D721Med (cell line): ENCODE measurements around the gene GALNT2.

Experiments
- DNase-seq: peaks from one replicate; pipeline ENCODE4 v3.0.0; 2011; ENCODE audit warnings: low spot score; ENCODE audit not compliant: insufficient read length
- FAIRE-seq: peaks from 2 replicates; lab custom pipeline; 2011; peaks lifted over from hg19 to GRCh38; lab: Jason Lieb, UNC
- TF ChIP-seq, protein P1 (sequence below): IDR thresholded peaks from 2 replicates; pipeline ENCODE4 v1.5.1; 2012; ENCODE audit warnings: mild to moderate bottlenecking, control low read depth; ENCODE audit not compliant: insufficient read depth; ENCODE audit errors: missing control alignments

Gene GALNT2

DNA sequence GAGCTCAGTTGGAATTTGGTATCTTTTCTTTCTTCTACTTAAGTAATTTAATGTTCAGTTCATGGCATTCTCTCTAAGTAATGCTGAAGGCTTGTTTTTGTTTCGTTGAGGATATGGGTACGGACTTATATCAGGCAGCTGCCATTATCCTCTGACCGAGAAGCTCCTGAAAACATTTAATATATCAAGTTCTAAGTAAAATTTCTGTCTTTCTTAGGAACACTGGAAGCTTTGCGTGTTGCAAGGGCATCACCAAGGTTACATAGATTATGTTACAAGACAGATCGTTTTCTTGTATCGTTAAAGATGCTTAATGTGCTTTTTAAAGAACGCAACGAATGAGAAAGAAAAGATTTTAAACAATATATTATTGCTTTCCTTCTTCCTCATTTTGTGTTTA, 1.0 kb upstream of the GALNT2 start:
- FAIRE-seq (peak; percentile 90), DNase-seq (no peak)
- TF ChIP-seq, protein P1, sequence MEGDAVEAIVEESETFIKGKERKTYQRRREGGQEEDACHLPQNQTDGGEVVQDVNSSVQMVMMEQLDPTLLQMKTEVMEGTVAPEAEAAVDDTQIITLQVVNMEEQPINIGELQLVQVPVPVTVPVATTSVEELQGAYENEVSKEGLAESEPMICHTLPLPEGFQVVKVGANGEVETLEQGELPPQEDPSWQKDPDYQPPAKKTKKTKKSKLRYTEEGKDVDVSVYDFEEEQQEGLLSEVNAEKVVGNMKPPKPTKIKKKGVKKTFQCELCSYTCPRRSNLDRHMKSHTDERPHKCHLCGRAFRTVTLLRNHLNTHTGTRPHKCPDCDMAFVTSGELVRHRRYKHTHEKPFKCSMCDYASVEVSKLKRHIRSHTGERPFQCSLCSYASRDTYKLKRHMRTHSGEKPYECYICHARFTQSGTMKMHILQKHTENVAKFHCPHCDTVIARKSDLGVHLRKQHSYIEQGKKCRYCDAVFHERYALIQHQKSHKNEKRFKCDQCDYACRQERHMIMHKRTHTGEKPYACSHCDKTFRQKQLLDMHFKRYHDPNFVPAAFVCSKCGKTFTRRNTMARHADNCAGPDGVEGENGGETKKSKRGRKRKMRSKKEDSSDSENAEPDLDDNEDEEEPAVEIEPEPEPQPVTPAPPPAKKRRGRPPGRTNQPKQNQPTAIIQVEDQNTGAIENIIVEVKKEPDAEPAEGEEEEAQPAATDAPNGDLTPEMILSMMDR, result no peak

DNA sequence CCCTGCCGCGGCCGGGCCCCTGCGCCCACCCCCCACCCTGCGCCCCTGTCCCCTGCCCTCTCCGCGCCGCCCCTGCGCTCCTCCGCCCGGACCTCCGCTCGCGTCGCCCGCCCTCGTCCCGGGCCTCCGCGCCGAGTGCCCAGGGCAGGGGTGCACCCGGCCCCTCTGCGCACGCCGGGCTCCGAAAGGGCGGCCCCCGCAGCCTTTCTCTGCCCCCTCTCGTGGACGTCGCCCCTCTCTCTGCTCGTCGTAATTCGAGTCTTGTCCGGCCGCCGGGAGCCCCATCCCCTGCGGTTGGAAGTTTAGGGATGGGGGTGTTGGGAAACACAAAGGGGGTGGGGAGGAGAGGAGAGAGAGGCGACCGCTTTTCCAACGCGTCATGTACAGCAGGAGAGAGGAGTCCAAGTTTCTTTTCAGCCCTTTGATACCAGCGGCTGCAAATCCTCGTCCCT, 407 bp downstream of the GALNT2 start:
- DNase-seq, result no peak
- no peak for FAIRE-seq
- TF ChIP-seq, protein P1, result no peak

DNA sequence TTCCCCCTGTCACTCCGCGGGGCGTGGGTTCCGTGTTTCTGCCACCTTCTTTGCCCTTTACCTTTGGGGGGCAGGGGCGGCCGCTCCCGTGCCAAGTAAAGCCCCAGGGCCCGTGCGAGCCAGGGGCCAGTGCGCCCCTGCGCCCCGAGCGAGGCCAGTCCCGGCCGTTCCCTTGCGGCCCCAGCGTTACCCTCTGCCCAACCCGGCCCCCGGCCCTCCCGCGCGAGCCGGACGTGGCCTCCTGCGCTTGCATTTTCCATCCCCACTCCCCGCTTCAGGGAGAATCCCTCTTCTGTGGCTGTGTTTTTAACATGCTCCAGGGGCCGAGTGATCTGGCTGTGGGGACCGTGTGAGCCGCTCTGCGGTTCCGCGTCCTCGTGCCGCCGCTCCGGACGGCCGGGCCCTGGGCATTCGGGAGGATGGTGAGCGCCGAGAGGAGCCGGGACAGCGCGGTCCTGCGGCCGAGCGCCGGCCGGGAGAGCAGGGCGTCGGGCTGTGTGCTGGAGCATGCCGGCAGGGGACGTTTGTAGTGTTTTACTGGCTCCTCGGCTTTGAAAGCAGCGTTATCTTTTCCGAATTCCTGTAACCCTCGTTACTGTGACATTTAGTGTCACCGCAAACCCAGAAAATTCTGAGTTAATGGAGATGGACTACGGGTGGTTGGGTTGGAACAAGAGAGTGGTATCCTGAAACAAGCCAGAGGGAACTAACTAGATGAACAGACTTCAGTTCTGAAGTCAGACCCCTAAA, 1.0 kb downstream of the GALNT2 start:
- FAIRE-seq, result no peak
- TF ChIP-seq, protein P1, result no peak
- no peak for DNase-seq

DNA sequence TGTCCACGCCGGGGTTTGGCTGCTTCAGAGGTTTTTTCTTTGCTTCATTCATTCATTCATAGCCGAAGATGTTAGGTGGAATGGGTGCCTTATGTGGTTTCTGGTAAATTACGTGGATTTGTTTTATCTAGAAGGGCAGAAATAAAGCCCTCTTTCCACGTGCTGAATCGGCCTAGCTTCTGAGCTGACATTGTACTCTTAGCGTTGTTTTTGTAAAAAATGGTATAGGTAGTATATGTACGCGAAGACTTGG, 1.5 kb downstream of the GALNT2 start:
- no peak for FAIRE-seq
- DNase-seq, result no peak
- TF ChIP-seq, protein P1, result no peak

DNA sequence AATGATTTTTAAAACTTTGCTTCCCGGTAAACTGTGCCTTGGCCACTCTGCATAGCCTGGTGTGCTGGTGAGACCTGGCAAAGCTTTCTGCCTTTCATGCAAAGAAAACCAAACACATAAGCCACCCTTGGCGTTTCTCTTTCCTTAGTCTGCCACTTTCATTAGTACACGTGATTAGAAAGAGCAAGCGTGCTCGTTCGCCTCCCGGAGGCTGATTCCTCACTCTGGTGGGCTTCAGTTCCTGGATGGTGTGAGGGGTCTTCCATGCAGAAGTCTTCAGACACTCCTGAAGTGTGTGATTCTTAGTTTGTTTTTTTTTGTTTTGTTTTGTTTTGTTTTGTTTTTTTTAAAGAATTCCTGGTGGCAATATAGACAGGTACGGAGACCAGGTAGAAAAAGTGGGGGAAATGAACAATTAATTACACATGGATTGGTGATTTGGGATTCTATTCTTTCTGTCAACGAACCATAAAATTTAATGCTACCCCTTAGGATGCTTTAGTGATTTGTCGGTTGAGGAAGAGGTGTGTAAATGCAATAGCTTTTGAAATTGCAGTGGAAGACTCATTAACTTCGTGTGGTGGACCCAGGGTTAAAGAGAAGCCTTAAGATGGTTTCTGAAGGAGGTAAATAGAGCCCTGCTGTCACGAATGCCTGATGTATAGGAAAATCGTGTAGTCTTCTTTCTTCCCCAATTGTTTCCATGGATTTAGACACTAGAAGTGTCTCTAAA, 2.1 kb downstream of the GALNT2 start:
- FAIRE-seq (no peak), DNase-seq (no peak)
- TF ChIP-seq, protein P1, result no peak

DNA sequence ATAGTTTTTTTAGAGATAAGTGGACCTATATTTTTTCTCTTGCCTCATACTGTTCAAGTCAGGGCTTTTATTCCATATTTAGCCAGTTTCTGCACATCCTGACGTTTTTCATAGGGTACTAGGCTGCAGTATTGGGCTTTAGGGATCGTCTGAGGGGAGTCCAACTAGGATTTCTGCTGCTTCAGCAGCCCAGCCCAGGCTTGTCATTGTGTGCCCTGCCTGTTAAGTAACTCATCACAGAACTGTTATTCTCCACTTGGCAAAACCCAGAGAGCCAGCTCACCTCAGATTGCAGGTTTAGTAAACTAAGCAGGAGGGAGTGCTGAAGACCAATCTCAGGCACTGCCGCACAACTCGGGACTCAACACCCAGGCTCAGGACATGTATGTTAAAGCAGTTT, 2.8 kb downstream of the GALNT2 start:
- TF ChIP-seq, protein P1, result no peak
- FAIRE-seq (no peak), DNase-seq (no peak)
